Upper lobe of left lung (tissue), 4 donors: ENCODE results near the gene PIK3C2B.

Experiments used
- CTCF ChIP-seq, 6 experiments: fragments of 450-650 bp in 4 of 6; fragments of 200-600 bp in 2 of 6; sonication (generic) in 2 of 6; IDR thresholded peaks; one replicate each; pipeline ENCODE4 v1.5.1; 2016 to 2019; ENCODE audit warnings: antibody characterized with exemption in 6 of 6
- EP300 ChIP-seq, 4 donors: sonication (generic); formaldehyde crosslinking; IDR thresholded peaks; one replicate each; pipeline ENCODE4 v1.5.1; 2017; ENCODE audit warnings: antibody characterized with exemption in 4 of 4, control low read depth in 2 of 4
- POLR2A ChIP-seq, 4 donors: fragments of 450-650 bp; IDR thresholded peaks; one replicate each; pipeline ENCODE4 v1.5.1; 2016 to 2017; ENCODE audit warnings: antibody characterized with exemption in 4 of 4, mild to moderate bottlenecking in 2 of 4
- POLR2AphosphoS5 ChIP-seq, 2 donors: sonication (generic); formaldehyde crosslinking; IDR thresholded peaks; one replicate each; pipeline ENCODE4 v1.5.1; 2017; ENCODE audit warnings: antibody characterized with exemption in 2 of 2

DNA sequence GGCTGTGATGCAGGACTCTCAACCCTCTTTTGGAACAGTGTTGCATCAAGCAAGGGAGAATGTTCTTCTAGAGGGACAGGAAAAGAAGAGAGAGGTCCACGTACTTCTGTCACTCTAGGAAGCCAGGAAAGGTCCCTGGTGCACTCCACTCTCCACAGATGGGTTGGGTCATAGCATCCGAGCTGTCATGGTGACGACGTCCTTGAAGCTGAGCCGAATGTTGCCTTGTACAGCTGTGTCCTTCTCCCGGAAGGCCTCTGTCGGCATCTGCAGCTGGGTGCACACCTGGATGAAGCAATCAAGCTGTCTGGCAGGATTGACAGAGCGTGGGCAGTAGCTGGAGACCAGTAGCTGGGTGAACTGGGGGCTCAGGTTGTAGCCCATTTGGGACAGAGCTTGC, 34.1 kb upstream of the PIK3C2B start:
- TF ChIP-seq CTCF (IDR thresholded peaks at IDR 0.05), result no peak
- TF ChIP-seq POLR2AphosphoS5 (IDR thresholded peaks at IDR 0.05), result no peak
- no peak for TF ChIP-seq EP300 (IDR thresholded peaks at IDR 0.05)
- no peak for TF ChIP-seq POLR2A (IDR thresholded peaks at IDR 0.05)
